K562 (cell line): ENCODE measurements around the gene SMOC2. TPM values are rescaled to one million over a fixed set of nuclear protein-coding genes. Genes with fewer than 3 reads are reported as not detected.
"Not testable (repeated sequence)": the region's sequence is repeated elsewhere in the genome, so short reads cannot be mapped to it uniquely, and the experiment has no call there.

ENCODE experiments used
- ATAC-seq: fragments of 200-7000 bp; cut with Tn5 transposase; 3 replicates; pipeline ENCODE4 v1.9.1; 2020; ENCODE audit warnings: moderate library complexity
- BruUV-seq: library from RNA; stranded (reverse); fragments of 400-500 nt; replicated peaks from 2 replicates; lab custom pipeline; 2021; lab: Mats Ljungman, UMichigan
- CTCF ChIA-PET: fragments of 300-600 bp; formaldehyde crosslinking; extraction: SDS; loops from one replicate; lab custom pipeline; 2021; ENCODE audit warnings: low intra/inter-chr PET ratio; lab: Yijun Ruan, JAX
- POLR2A ChIA-PET: fragments of 300-600, 350-650 bp; sonication (Branson Sonifier 250); formaldehyde crosslinking; extraction: SDS; loops from one replicate; lab custom pipeline; 2021; ENCODE audit warnings: antibody characterized with exemption, inconsistent platforms; lab: Yijun Ruan, JAX
- DNase-seq, 4 experiments: peaks; one replicate each; pipeline versions ENCODE4 v3.0.0 to v3.0.0-alpha.2; 2011 to 2018; ENCODE audit warnings: low spot score in 3 of 4, mixed read lengths in 3 of 4; ENCODE audit errors: extremely low read depth in 1 of 4
- FAIRE-seq: peaks from 2 replicates; lab custom pipeline; 2011; peaks lifted over from hg19 to GRCh38; lab: Jason Lieb, UNC
- H2AFZ ChIP-seq: 2 replicates; pipeline ENCODE4 v1.6.0; 2011; ENCODE audit warnings: low read depth, low read length, control low read depth, inconsistent platforms
- H3K27ac ChIP-seq: fragments of 200-600 bp; 3 replicates; pipeline ENCODE4 v1.8.0; 2011; ENCODE audit warnings: low read depth, mild to moderate bottlenecking, control low read depth, inconsistent platforms, low read length, moderate library complexity, mixed read lengths; ENCODE audit errors: extremely low read depth
- H3K27me3 ChIP-seq, 2 experiments: fragments of 300-600 bp in 1 of 2; 2 replicates in 1 of 2; 3 replicates in 1 of 2; pipeline versions ENCODE4 v1.6.0 to v1.8.0; 2011; ENCODE audit warnings: inconsistent platforms in 2 of 2, low read length in 2 of 2, mild to moderate bottlenecking in 1 of 2, mixed read lengths in 1 of 2, moderate library complexity in 1 of 2; ENCODE audit not compliant: control insufficient read depth in 2 of 2, insufficient read depth in 2 of 2
- H3K36me3 ChIP-seq: fragments of 300-600 bp; 3 replicates; pipeline ENCODE4 v1.8.0; 2011; ENCODE audit warnings: mild to moderate bottlenecking, low read length, inconsistent platforms; ENCODE audit not compliant: control insufficient read depth, insufficient read depth
- H3K4me1 ChIP-seq, 2 experiments: fragments of 200-600 bp in 1 of 2; replicated peaks in 1 of 2; 2 replicates in 1 of 2; 3 replicates in 1 of 2; pipeline versions ENCODE4 v1.5.1 to v1.8.0; 2011; ENCODE audit warnings: inconsistent platforms in 2 of 2, low read length in 2 of 2, mild to moderate bottlenecking in 1 of 2, mixed read lengths in 1 of 2, moderate library complexity in 1 of 2; ENCODE audit not compliant: control insufficient read depth in 2 of 2, insufficient read depth in 2 of 2
- H3K4me2 ChIP-seq: 2 replicates; pipeline ENCODE4 v1.6.1; 2011; ENCODE audit warnings: low read length, control low read depth, inconsistent platforms, mixed read lengths; ENCODE audit not compliant: insufficient read depth
- H3K4me3 ChIP-seq: fragments of 200-600 bp; sonication (generic), shearing (Covaris generic); 2 replicates; pipeline ENCODE4 v1.5.1; 2016; ENCODE audit warnings: control low read depth, inconsistent platforms
- H3K79me2 ChIP-seq: fragments of 200-600 bp; 3 replicates; pipeline ENCODE4 v1.8.0; 2011; ENCODE audit warnings: low read length, inconsistent platforms; ENCODE audit not compliant: control insufficient read depth, insufficient read depth
- H3K9ac ChIP-seq, 2 experiments: 2 replicates each; pipeline versions ENCODE4 v1.6.0 to v1.6.1; 2011; ENCODE audit warnings: low read depth in 2 of 2, low read length in 2 of 2, control low read depth in 1 of 2, inconsistent platforms in 1 of 2, mild to moderate bottlenecking in 1 of 2, mixed read lengths in 1 of 2; ENCODE audit not compliant: insufficient read depth in 1 of 2
- H3K9me1 ChIP-seq: one replicate; pipeline ENCODE4 v1.6.0; 2011; ENCODE audit warnings: inconsistent platforms, mild to moderate bottlenecking, low read length, moderate library complexity; ENCODE audit not compliant: control insufficient read depth, insufficient read depth
- H3K9me3 ChIP-seq: replicated peaks from 2 replicates; pipeline ENCODE4 v1.5.1; 2011; ENCODE audit warnings: low read depth, low read length, inconsistent platforms; ENCODE audit not compliant: control insufficient read depth, insufficient read depth
- H4K20me1 ChIP-seq: replicated peaks from 2 replicates; pipeline ENCODE4 v1.6.1; 2011; ENCODE audit warnings: low read length, inconsistent platforms, mixed read lengths; ENCODE audit not compliant: control insufficient read depth, insufficient read depth
- FOXA1 ChIP-seq: fragments of 450-650 bp; IDR thresholded peaks from 2 replicates; pipeline ENCODE4 v1.6.1; 2016; ENCODE audit warnings: mild to moderate bottlenecking, borderline replicate concordance
- WGBS: fragments of 100-300 bp; shearing (Covaris generic); methylation state at CpG from one replicate; pipeline ENCODE4 v1.1.6; 2016; ENCODE audit warnings: low coverage, mixed read lengths; ENCODE audit not compliant: insufficient coverage; ENCODE audit errors: missing lambda C conversion rate; 5-methylcytosine and 5-hydroxymethylcytosine counted together
- in situ Hi-C: fragments of 300-500 bp; cut with MboI; formaldehyde crosslinking; loops from 4 replicates; pipeline ENCODE4 v1.15.0; 2018; ENCODE audit warnings: inconsistent platforms, mixed read lengths
- intact Hi-C: fragments of 100-400 bp; cut with micrococcal nuclease; formaldehyde crosslinking; loops from 2 replicates; pipeline ENCODE4 v1.14.2; 2022
- polyA plus RNA-seq, 8 experiments: library from polyadenylated mRNA; depleted of rRNA in 4 of 8; stranded (reverse) in 5 of 8; unstranded in 3 of 8; fragments of >200 nt; fragmentation: Nextera tagmentation in 2 of 8; fragmentation: Illumina TruSeq in 1 of 8; extraction: Ambion mirVana in 2 of 8; extraction: Trizol in 1 of 8; gene quantifications; 2 replicates each; pipeline versions ENCODE4 v1.2.1 to v1.2.3, GENCODE V29; 2011 to 2014; ENCODE audit warnings: inconsistent platforms in 1 of 8, missing spikeins in 1 of 8
- total RNA-seq, 7 experiments: library from RNA; depleted of rRNA in 6 of 7; stranded (reverse); fragments of >200 nt in 6 of 7; fragmentation: Illumina TruSeq in 2 of 7; extraction: Trizol in 2 of 7; gene quantifications; 2 replicates each; pipeline versions ENCODE4 v1.2.1 to v1.2.3, GENCODE V29; 2011 to 2021; ENCODE audit warnings: low replicate concordance in 1 of 7
- TF ChIP-seq, protein P1 (sequence below), 2 experiments: fragments of 450-650 bp in 1 of 2; sonication (generic) in 1 of 2; formaldehyde crosslinking in 1 of 2; IDR thresholded peaks; 2 replicates each; pipeline versions ENCODE4 v1.7.1 to v1.9.0; 2016 to 2022; ENCODE audit warnings: inconsistent platforms in 1 of 2, mild to moderate bottlenecking in 1 of 2, missing genetic modification reagents in 1 of 2

Gene SMOC2
- total and polyA plus RNA-seq, 9 of the 15 experiments (the other 6 are each of a cell fraction or from before 2014, with no cell fraction given): 0.45 to 2.3 (median 1.1) TPM

DNA sequence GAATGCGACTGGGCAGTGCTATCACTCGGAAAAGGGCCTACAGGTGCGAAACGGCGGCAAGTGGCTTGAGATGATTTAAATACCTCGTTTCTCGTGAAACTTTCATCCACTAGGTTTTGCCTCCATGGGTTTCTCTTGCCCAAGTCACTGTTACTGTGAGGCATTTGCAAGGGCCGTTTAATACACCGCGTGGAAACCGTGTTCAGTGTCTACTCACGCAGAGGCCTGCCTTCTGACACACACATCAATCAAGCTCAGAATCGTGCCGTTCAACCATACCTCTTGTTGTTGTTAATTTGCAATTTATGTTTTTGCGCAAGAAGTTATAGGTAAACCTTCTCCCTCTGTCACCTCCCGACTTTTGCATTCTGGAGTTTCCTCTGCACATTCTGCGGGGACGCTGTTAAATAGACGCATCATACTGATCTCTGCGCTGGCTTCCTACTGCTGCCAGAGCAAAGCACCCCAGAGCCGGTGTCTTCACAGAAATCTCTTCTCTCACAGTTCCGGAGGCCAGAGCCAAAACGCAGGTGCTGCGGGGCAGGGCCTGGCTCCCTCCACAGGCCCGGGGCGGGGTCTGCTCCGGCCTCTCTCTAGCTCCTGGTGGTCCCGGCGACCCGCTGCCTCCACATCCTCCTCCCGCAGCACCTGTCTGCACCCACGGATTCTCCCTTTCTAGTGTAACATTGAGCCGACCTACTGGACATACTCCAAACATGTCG is 251.4 kb downstream of the SMOC2 start (continued):
- TF ChIP-seq, protein P1, sequence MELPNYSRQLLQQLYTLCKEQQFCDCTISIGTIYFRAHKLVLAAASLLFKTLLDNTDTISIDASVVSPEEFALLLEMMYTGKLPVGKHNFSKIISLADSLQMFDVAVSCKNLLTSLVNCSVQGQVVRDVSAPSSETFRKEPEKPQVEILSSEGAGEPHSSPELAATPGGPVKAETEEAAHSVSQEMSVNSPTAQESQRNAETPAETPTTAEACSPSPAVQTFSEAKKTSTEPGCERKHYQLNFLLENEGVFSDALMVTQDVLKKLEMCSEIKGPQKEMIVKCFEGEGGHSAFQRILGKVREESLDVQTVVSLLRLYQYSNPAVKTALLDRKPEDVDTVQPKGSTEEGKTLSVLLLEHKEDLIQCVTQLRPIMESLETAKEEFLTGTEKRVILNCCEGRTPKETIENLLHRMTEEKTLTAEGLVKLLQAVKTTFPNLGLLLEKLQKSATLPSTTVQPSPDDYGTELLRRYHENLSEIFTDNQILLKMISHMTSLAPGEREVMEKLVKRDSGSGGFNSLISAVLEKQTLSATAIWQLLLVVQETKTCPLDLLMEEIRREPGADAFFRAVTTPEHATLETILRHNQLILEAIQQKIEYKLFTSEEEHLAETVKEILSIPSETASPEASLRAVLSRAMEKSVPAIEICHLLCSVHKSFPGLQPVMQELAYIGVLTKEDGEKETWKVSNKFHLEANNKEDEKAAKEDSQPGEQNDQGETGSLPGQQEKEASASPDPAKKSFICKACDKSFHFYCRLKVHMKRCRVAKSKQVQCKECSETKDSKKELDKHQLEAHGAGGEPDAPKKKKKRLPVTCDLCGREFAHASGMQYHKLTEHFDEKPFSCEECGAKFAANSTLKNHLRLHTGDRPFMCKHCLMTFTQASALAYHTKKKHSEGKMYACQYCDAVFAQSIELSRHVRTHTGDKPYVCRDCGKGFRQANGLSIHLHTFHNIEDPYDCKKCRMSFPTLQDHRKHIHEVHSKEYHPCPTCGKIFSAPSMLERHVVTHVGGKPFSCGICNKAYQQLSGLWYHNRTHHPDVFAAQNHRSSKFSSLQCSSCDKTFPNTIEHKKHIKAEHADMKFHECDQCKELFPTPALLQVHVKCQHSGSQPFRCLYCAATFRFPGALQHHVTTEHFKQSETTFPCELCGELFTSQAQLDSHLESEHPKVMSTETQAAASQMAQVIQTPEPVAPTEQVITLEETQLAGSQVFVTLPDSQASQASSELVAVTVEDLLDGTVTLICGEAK (IDR thresholded peaks at IDR 0.05): no peak
- TF ChIP-seq, protein P1 (CRISPR knock-in tag; IDR thresholded peaks at IDR 0.05): no peak
- TF ChIP-seq FOXA1: no peak
- TF ChIP-seq, all 486 proteins: peak for 0

DNA sequence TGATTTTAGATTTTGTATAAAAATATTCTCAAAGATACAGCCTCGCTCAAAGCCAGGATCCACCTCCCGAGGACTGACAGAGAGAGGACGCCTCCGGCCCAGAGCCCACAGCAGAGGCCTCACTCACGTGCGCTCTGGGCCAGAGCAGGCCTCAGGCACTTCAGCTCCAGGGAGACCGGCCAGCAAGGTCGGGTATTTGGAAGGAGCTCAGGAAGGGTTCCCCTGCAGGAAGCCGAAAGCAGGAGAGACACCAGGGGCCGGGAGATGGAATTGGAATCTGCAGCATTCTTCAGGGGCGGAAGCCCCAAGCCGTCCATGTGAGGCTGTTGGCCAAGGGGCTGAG is 251.9 kb downstream of the SMOC2 start:
- POLR2A ChIA-PET, H3K4me1 ChIP-seq, ATAC-seq, H4K20me1 ChIP-seq, BruUV-seq, H3K27ac ChIP-seq, intact Hi-C loops, DNase-seq, H2AFZ ChIP-seq, H3K9ac ChIP-seq, H3K4me3 ChIP-seq, CTCF ChIA-PET, H3K9me3 ChIP-seq, in situ Hi-C loops, H3K36me3 ChIP-seq, H3K9me1 ChIP-seq, FAIRE-seq, H3K4me2 ChIP-seq, H3K79me2 ChIP-seq: not testable (repeated sequence)
- WGBS: 0% methylated on average over 2 of the region's 12 CpGs
- peaks cover 32 to 46% of the 10 kb centered on the region in 2 experiments for H3K27me3 ChIP-seq

DNA sequence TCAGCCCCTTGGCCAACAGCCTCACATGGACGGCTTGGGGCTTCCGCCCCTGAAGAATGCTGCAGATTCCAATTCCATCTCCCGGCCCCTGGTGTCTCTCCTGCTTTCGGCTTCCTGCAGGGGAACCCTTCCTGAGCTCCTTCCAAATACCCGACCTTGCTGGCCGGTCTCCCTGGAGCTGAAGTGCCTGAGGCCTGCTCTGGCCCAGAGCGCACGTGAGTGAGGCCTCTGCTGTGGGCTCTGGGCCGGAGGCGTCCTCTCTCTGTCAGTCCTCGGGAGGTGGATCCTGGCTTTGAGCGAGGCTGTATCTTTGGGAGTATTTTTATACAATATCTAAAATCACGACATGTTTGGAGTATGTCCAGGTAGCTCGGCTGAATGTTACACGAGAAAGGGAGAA is 253.8 kb downstream of the SMOC2 start:
- H3K36me3 ChIP-seq, BruUV-seq, H3K9me1 ChIP-seq, H2AFZ ChIP-seq, ATAC-seq, FAIRE-seq, H3K27ac ChIP-seq, H4K20me1 ChIP-seq, H3K9ac ChIP-seq, H3K4me1 ChIP-seq, DNase-seq, in situ Hi-C loops, H3K79me2 ChIP-seq, H3K9me3 ChIP-seq, intact Hi-C loops, H3K4me2 ChIP-seq, CTCF ChIA-PET, H3K4me3 ChIP-seq: not testable (repeated sequence)
- POLR2A ChIA-PET: interaction anchor here (0.9 kb wide), 1 partner anchor 19 kb away, joined by 4 read pairs; no protein-coding TSS in a partner anchor
- WGBS: 3% methylated on average over 3 of the region's 15 CpGs
- H3K27me3 ChIP-seq: peaks cover 27 to 48% of the 10 kb centered on the region in 2 experiments
